SK-N-MC (cell line): ENCODE data around the gene LGR4.

ENCODE experiments used
- EZH2 ChIP-seq: fragments of 200-600 bp; sonication (generic); IDR thresholded peaks from one replicate; pipeline ENCODE4 v1.6.1; 2017; ENCODE audit warnings: antibody characterized with exemption
- POLR2AphosphoS5 ChIP-seq: IDR thresholded peaks from 2 replicates; pipeline ENCODE4 v1.6.1; 2012; ENCODE audit warnings: mild to moderate bottlenecking, low read depth, low read length, borderline replicate concordance

GRCh38 chr11:27444801-27445215, 27.8 kb downstream of the LGR4 start:
- TF ChIP-seq EZH2 = no peak
- TF ChIP-seq POLR2AphosphoS5 = no peak
